PC-9 (cell line): ENCODE measurements around the gene DPH1.

Source experiments
- CTCF ChIP-seq: fragments of 200-600 bp; sonication (generic); conservative IDR thresholded peaks from 2 replicates; pipeline ENCODE4 v1.6.1; 2017; ENCODE audit warnings: mixed run types, antibody characterized with exemption, mild to moderate bottlenecking, moderate library complexity
- EZH2 ChIP-seq: fragments of 200-600 bp; sonication (generic); IDR thresholded peaks from 2 replicates; pipeline ENCODE4 v1.8.0; 2017; ENCODE audit warnings: antibody characterized with exemption, low read depth

GRCh38 chr17:2035541-2036488 lies 5.9 kb downstream of the DPH1 start:
- TF ChIP-seq CTCF (no peak), EZH2 (no peak)
